K562 (cell line): ENCODE results near the gene CD82. TPM values are rescaled to one million over a fixed set of nuclear protein-coding genes. Genes with fewer than 3 reads are reported as not detected.

Experiments
- ATAC-seq: fragments of 200-7000 bp; cut with Tn5 transposase; 3 replicates; pipeline ENCODE4 v1.9.1; 2020; ENCODE audit warnings: moderate library complexity
- BruUV-seq: library from RNA; stranded (reverse); fragments of 400-500 nt; replicated peaks from 2 replicates; lab custom pipeline; 2021; lab: Mats Ljungman, UMichigan
- CTCF ChIA-PET: fragments of 300-600 bp; formaldehyde crosslinking; extraction: SDS; loops from one replicate; lab custom pipeline; 2021; ENCODE audit warnings: low intra/inter-chr PET ratio; lab: Yijun Ruan, JAX
- POLR2A ChIA-PET: fragments of 300-600, 350-650 bp; sonication (Branson Sonifier 250); formaldehyde crosslinking; extraction: SDS; loops from one replicate; lab custom pipeline; 2021; ENCODE audit warnings: antibody characterized with exemption, inconsistent platforms; lab: Yijun Ruan, JAX
- DNase-seq, 4 experiments: peaks; one replicate each; pipeline versions ENCODE4 v3.0.0 to v3.0.0-alpha.2; 2011 to 2018; ENCODE audit warnings: low spot score in 3 of 4, mixed read lengths in 3 of 4; ENCODE audit errors: extremely low read depth in 1 of 4
- FAIRE-seq: peaks from 2 replicates; lab custom pipeline; 2011; peaks lifted over from hg19 to GRCh38; lab: Jason Lieb, UNC
- H2AFZ ChIP-seq: 2 replicates; pipeline ENCODE4 v1.6.0; 2011; ENCODE audit warnings: low read depth, low read length, control low read depth, inconsistent platforms
- H3K27ac ChIP-seq: fragments of 200-600 bp; 3 replicates; pipeline ENCODE4 v1.8.0; 2011; ENCODE audit warnings: low read depth, mild to moderate bottlenecking, control low read depth, inconsistent platforms, low read length, moderate library complexity, mixed read lengths; ENCODE audit errors: extremely low read depth
- H3K27me3 ChIP-seq, 2 experiments: fragments of 300-600 bp in 1 of 2; 2 replicates in 1 of 2; 3 replicates in 1 of 2; pipeline versions ENCODE4 v1.6.0 to v1.8.0; 2011; ENCODE audit warnings: inconsistent platforms in 2 of 2, low read length in 2 of 2, mild to moderate bottlenecking in 1 of 2, mixed read lengths in 1 of 2, moderate library complexity in 1 of 2; ENCODE audit not compliant: control insufficient read depth in 2 of 2, insufficient read depth in 2 of 2
- H3K36me3 ChIP-seq: fragments of 300-600 bp; 3 replicates; pipeline ENCODE4 v1.8.0; 2011; ENCODE audit warnings: mild to moderate bottlenecking, low read length, inconsistent platforms; ENCODE audit not compliant: control insufficient read depth, insufficient read depth
- H3K4me1 ChIP-seq, 2 experiments: fragments of 200-600 bp in 1 of 2; replicated peaks in 1 of 2; 2 replicates in 1 of 2; 3 replicates in 1 of 2; pipeline versions ENCODE4 v1.5.1 to v1.8.0; 2011; ENCODE audit warnings: inconsistent platforms in 2 of 2, low read length in 2 of 2, mild to moderate bottlenecking in 1 of 2, mixed read lengths in 1 of 2, moderate library complexity in 1 of 2; ENCODE audit not compliant: control insufficient read depth in 2 of 2, insufficient read depth in 2 of 2
- H3K4me2 ChIP-seq: 2 replicates; pipeline ENCODE4 v1.6.1; 2011; ENCODE audit warnings: low read length, control low read depth, inconsistent platforms, mixed read lengths; ENCODE audit not compliant: insufficient read depth
- H3K4me3 ChIP-seq: fragments of 200-600 bp; sonication (generic), shearing (Covaris generic); 2 replicates; pipeline ENCODE4 v1.5.1; 2016; ENCODE audit warnings: control low read depth, inconsistent platforms
- H3K79me2 ChIP-seq: fragments of 200-600 bp; 3 replicates; pipeline ENCODE4 v1.8.0; 2011; ENCODE audit warnings: low read length, inconsistent platforms; ENCODE audit not compliant: control insufficient read depth, insufficient read depth
- H3K9ac ChIP-seq, 2 experiments: 2 replicates each; pipeline versions ENCODE4 v1.6.0 to v1.6.1; 2011; ENCODE audit warnings: low read depth in 2 of 2, low read length in 2 of 2, control low read depth in 1 of 2, inconsistent platforms in 1 of 2, mild to moderate bottlenecking in 1 of 2, mixed read lengths in 1 of 2; ENCODE audit not compliant: insufficient read depth in 1 of 2
- H3K9me1 ChIP-seq: one replicate; pipeline ENCODE4 v1.6.0; 2011; ENCODE audit warnings: inconsistent platforms, mild to moderate bottlenecking, low read length, moderate library complexity; ENCODE audit not compliant: control insufficient read depth, insufficient read depth
- H3K9me3 ChIP-seq: replicated peaks from 2 replicates; pipeline ENCODE4 v1.5.1; 2011; ENCODE audit warnings: low read depth, low read length, inconsistent platforms; ENCODE audit not compliant: control insufficient read depth, insufficient read depth
- H4K20me1 ChIP-seq: replicated peaks from 2 replicates; pipeline ENCODE4 v1.6.1; 2011; ENCODE audit warnings: low read length, inconsistent platforms, mixed read lengths; ENCODE audit not compliant: control insufficient read depth, insufficient read depth
- ATF7 ChIP-seq: fragments of 450-650 bp; IDR thresholded peaks from 2 replicates; pipeline ENCODE4 v1.7.1; 2014; ENCODE audit warnings: mild to moderate bottlenecking, moderate library complexity
- BMI1 ChIP-seq: fragments of 150-350 bp; IDR thresholded peaks from 2 replicates; pipeline ENCODE4 v1.6.1; 2014; ENCODE audit warnings: low read length
- CC2D1A ChIP-seq: fragments of 450-650 bp; IDR thresholded peaks from 2 replicates; pipeline ENCODE4 v1.6.1; 2017; ENCODE audit warnings: mild to moderate bottlenecking
- CCNT2 ChIP-seq: IDR thresholded peaks from 2 replicates; pipeline ENCODE4 v1.6.1; 2011; ENCODE audit warnings: borderline replicate concordance, low read depth, mild to moderate bottlenecking, moderate library complexity, mixed read lengths, low read length; ENCODE audit not compliant: insufficient read length; ENCODE audit errors: extremely low read depth
- CGGBP1 ChIP-seq: fragments of 250-450 bp; sonication (Bioruptor Pico); IDR thresholded peaks from 2 replicates; pipeline ENCODE4 v1.9.0; 2021; ENCODE audit warnings: mild to moderate bottlenecking
- CREB3 ChIP-seq: fragments of 450-650 bp; conservative IDR thresholded peaks from 2 replicates; pipeline ENCODE4 v1.6.1; 2016; ENCODE audit warnings: missing genetic modification characterization, low read depth, mild to moderate bottlenecking, missing compliant biosample characterization, moderate library complexity
- TRIM28 ChIP-seq: fragments of 450-650 bp; IDR thresholded peaks from 2 replicates; pipeline ENCODE4 v1.6.1; 2017
- ZNF518B ChIP-seq: fragments of 250-450 bp; sonication (Bioruptor Pico); IDR thresholded peaks from 2 replicates; pipeline ENCODE4 v1.5.0; 2021; ENCODE audit warnings: mild to moderate bottlenecking, moderate library complexity
- WGBS: fragments of 100-300 bp; shearing (Covaris generic); methylation state at CpG from one replicate; pipeline ENCODE4 v1.1.6; 2016; ENCODE audit warnings: low coverage, mixed read lengths; ENCODE audit not compliant: insufficient coverage; ENCODE audit errors: missing lambda C conversion rate; 5-methylcytosine and 5-hydroxymethylcytosine counted together
- in situ Hi-C: fragments of 300-500 bp; cut with MboI; formaldehyde crosslinking; loops from 4 replicates; pipeline ENCODE4 v1.15.0; 2018; ENCODE audit warnings: inconsistent platforms, mixed read lengths
- intact Hi-C: fragments of 100-400 bp; cut with micrococcal nuclease; formaldehyde crosslinking; loops from 2 replicates; pipeline ENCODE4 v1.14.2; 2022
- polyA plus RNA-seq, 8 experiments: library from polyadenylated mRNA; depleted of rRNA in 4 of 8; stranded (reverse) in 5 of 8; unstranded in 3 of 8; fragments of >200 nt; fragmentation: Nextera tagmentation in 2 of 8; fragmentation: Illumina TruSeq in 1 of 8; extraction: Ambion mirVana in 2 of 8; extraction: Trizol in 1 of 8; gene quantifications; 2 replicates each; pipeline versions ENCODE4 v1.2.1 to v1.2.3, GENCODE V29; 2011 to 2014; ENCODE audit warnings: inconsistent platforms in 1 of 8, missing spikeins in 1 of 8
- total RNA-seq, 7 experiments: library from RNA; depleted of rRNA in 6 of 7; stranded (reverse); fragments of >200 nt in 6 of 7; fragmentation: Illumina TruSeq in 2 of 7; extraction: Trizol in 2 of 7; gene quantifications; 2 replicates each; pipeline versions ENCODE4 v1.2.1 to v1.2.3, GENCODE V29; 2011 to 2021; ENCODE audit warnings: low replicate concordance in 1 of 7

CD82 gene
- total and polyA plus RNA-seq, 9 of the 15 experiments (the other 6 are each of a cell fraction or from before 2014, with no cell fraction given): 0.27 to 9.4 (median 3.0) TPM

- TF ChIP-seq ZNF518B (CRISPR knock-in tag): no peak
Measured at GRCh38 chr11:44555031-44555800, 10.2 kb upstream of the CD82 start (continued).

GRCh38 chr11:44556735-44557409 lies 8.6 kb upstream of the CD82 start:
- no peaks in the 10 kb centered on the region for H4K20me1 ChIP-seq
- H3K9me3 ChIP-seq: no peaks in the 10 kb centered on the region; the same call in 1 of the 2 replicates
- no peak overlapping the region for H3K27ac ChIP-seq
- ChIA-PET CTCF (interaction anchor here (0.7 to 4.8 kb wide), 7 partner anchors 12 to 354 kb away, joined by 3 to 81 read pairs (median 4); no protein-coding TSS in a partner anchor), POLR2A (interaction anchor here (0.6 to 1.7 kb wide), 3 partner anchors 57 to 83 kb away, joined by 3 to 7 read pairs (median 5); no protein-coding TSS in a partner anchor)
- no peaks in the 10 kb centered on the region for H3K9me1 ChIP-seq
- in situ Hi-C loops (loop anchor here (5.0 kb wide), 1 partner anchor 355 kb away; no protein-coding TSS in a partner anchor), intact Hi-C loops (loop anchor here (1.0 to 5.0 kb wide), 3 partner anchors 60 to 355 kb away; no protein-coding TSS in a partner anchor)
- H3K4me2 ChIP-seq: no peak overlapping the region
- H3K36me3 ChIP-seq: no peaks in the 10 kb centered on the region; the same call in 2 of the 3 replicates
- no peak overlapping the region for H3K4me3 ChIP-seq
- no peaks in the 10 kb centered on the region for H3K79me2 ChIP-seq
- FAIRE-seq: peak; percentile 63
- DNase-seq: peak in 2 of 4 experiments; percentile 35 to 78
- H3K27me3 ChIP-seq: no peaks in the 10 kb centered on the region
- ATAC-seq: peak; percentile 92
- 33% methylated on average over 10 of the region's 11 CpGs for WGBS
- H2AFZ ChIP-seq: peak overlapping the region; percentile 90
- BruUV-seq: no TSS peak
- H3K9ac ChIP-seq: peak overlapping the region; percentile 12 to 20; a peak in 2 of 4 replicates
- peaks cover 8 to 30% of the 10 kb centered on the region in 2 experiments; a peak in 4 of 5 replicates for H3K4me1 ChIP-seq
- TF ChIP-seq CREB3 (tag) (0 out of 2 replicates have a peak, but pooled peaks have one; percentile 47), CC2D1A (peak; percentile 86), CCNT2 (no peak), ATF7 (peak; percentile 26; the same call in 1 of the 2 replicates), BMI1 (no peak), TRIM28 (no peak), CGGBP1 (CRISPR knock-in tag) (no peak)
